IPS DF 4.7 (cell line): Measurements from ENCODE around the gene CFAP74.

ENCODE experiments used
- DNase-seq: peaks from one replicate; pipeline ENCODE4 v3.0.0-alpha.2; 2013; ENCODE audit warnings: low spot score; ENCODE audit errors: extremely low read depth

The CFAP74 gene

GRCh38 chr1:1880617-1881312, 122.8 kb downstream of the CFAP74 start:
- DNase-seq = no peak

- DNase-seq = no peak
Observed at GRCh38 chr1:1879942-1880341, 123.6 kb downstream of the CFAP74 start.

DNA sequence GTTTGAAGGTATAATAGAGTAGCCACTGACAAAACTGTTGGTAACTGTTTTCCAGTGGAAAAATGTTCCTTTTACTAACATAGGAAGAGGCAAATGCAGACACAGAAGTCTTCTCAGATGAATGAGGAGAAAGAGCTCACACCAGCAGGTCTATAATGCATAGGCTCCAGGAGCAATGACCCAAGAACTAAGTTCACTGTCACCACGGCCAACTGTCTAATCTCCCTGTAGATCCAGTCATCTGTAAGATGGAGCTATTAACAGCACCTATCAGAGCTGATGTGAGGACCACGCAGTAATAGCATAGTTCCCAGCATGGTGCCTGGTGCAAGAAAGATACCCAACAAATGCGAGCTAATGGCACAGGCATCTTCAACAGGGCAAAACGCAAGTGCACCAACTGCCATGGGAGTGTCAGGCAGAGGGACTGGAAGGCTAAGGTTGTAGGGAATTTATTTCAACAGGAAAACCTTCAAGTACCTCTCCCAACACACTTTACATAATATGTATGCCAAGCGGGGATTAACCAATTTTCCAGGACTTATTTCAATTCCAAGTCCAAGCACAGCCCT, 125.6 kb downstream of the CFAP74 start:
- no peak for DNase-seq

DNA sequence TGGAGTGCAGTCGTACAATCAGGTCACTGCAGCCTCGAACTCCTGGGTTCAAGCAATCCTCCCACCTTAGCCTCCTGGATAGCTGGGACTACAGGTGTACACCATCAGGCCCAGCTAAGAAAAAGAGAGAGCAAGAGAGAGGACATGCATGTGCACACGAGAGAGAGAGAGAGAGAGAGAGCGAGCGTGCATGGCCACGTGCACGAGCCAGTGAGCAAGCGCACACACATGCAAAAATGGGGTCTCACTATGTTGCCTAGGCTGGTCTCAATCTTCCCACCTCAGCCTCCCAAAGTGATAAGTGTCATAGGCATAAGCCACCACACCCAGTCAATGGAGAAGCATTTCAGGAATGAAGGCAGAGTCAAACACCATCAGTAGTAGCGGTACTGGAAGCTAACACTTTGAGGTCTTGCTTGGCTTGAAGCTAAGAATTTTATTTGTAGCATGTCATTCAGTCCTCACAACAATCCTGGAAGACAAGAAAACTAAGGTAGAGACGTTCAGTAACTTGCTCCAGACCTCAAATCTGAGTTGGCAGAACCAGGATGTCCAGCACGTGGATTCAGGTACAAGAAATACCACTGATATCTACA, 127.2 kb downstream of the CFAP74 start:
- DNase-seq = no peak

DNA sequence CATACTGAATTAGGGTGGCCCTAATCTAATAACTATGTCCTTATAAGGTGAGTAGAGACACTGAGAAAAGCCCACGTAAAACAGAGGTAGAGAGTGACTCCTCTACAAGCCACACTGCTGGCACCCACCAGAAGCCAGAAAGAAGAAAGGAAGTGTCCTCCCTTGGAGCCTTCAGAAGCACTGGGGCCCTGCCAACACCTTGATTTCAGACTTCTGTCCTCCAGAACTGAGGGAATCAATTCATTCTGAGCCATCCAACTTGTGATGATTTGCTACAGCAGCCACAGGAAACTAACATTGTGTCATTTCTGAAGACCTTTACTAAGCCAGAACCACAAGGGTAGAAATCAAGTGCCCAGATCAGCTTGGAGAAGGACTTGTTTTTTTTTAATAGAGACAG, 127.7 kb downstream of the CFAP74 start:
- no peak for DNase-seq

DNA sequence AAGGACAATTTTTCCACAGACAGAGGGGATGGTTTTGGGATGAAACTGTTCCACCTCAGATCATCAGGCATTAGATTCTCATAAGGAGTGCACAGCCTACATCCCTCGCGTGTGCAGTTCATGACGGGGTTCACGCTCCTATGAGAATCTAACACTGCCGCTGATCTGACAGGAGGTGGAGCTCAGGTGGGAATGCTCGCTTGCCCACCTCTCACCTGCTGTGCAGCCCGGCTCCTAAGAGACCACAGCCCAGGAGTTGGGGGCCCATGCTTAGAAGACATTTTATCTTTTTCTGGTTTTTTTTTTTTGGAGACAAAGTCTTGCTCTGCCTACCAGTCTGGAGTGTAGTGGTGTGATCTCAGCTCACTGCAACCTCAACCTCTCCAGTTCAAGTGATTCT, 128.7 kb downstream of the CFAP74 start:
- DNase-seq = no peak

DNA sequence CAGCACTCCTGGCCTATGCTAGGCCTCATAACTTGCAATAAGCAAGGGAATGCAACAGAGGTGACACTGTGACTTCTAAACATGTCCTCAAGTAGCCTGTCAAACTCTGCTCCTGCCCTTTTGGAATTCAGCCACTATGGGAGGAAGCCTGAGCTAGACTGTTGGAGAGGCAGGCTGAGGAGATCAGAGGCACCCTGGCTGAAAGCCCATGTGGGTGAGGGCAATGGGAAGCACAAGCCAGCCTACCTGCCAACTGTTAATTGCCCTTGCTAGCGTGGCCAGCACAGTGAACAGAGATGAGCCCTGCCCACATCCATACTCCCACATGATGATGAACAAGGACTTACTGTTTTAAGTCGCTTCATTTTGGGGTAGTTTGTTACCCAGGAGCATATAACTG, 130.4 kb downstream of the CFAP74 start:
- no peak for DNase-seq

- no peak for DNase-seq
Observed at GRCh38 chr1:1872329-1872994, 131.1 kb downstream of the CFAP74 start.
